ENCODE results near the gene ARHGAP5. TPM values are rescaled to one million over a fixed set of nuclear protein-coding genes. Genes with fewer than 3 reads are reported as not detected.

Gene ARHGAP5
- polyA plus RNA-seq, 3 donors, result 2.5 to 6.3 (median 4.3) TPM

GRCh38 chr14:32166924-32167323 lies 89.8 kb downstream of the ARHGAP5 start:
- no CpG with 5 or more reads among the region's 1 CpG for WGBS (ENCODE audit: insufficient coverage)
- no peaks in the 10 kb centered on the region for H3K79me2 ChIP-seq (ENCODE audit: insufficient read depth, low read length)
- H3K9me3 ChIP-seq (replicated peaks in 1 of 2; ENCODE audit: control insufficient read depth in 1 of 2, insufficient read depth in 1 of 2, low read length in 2 of 2), result no peaks in the 10 kb centered on the region
- no peaks in the 10 kb centered on the region for H3K27me3 ChIP-seq (ENCODE audit: control insufficient read depth in 2 of 2, insufficient read depth in 2 of 2, low read length in 2 of 2)
- no peak for DNase-seq
- Mint-ChIP-seq H3K36me3 (no peaks in the 10 kb centered on the region), H3K9me3 (peaks cover 0 to 5% (median 0%) of the 10 kb centered on the region in 7 donors), H3K27me3 (ENCODE audit: low read depth in 3 of 3) (no peaks in the 10 kb centered on the region), H3K4me3 (no peak overlapping the region), H3K27ac (no peak overlapping the region), H3K4me1 (no peaks in the 10 kb centered on the region)
- no peaks in the 10 kb centered on the region for H3K4me1 ChIP-seq (ENCODE audit: control insufficient read depth in 1 of 2, insufficient read depth in 2 of 2, low read length in 2 of 2)
- intact Hi-C loops (cut with micrococcal nuclease), result no loop called here
- no peaks in the 10 kb centered on the region for H4K20me1 ChIP-seq (ENCODE audit: insufficient read depth, low read length)
- H3K9ac ChIP-seq (ENCODE audit: insufficient read depth, low read length, poor library complexity, severe bottlenecking), result no peak overlapping the region
- H3K4me3 ChIP-seq (replicated peaks in 1 of 3; ENCODE audit: low read depth in 2 of 3, low read length in 3 of 3), result no peak overlapping the region
- H3K27ac ChIP-seq (ENCODE audit: low read depth in 1 of 2, low read length in 2 of 2), result no peak overlapping the region
- no peak overlapping the region for H3K4me2 ChIP-seq (replicated peaks; ENCODE audit: extremely low read depth, low read length, poor library complexity, severe bottlenecking)
- H3K36me3 ChIP-seq (replicated peaks in 1 of 2; ENCODE audit: control insufficient read depth in 1 of 2, insufficient read depth in 2 of 2, low read length in 2 of 2), result no peaks in the 10 kb centered on the region
- no peak overlapping the region for H2AFZ ChIP-seq (ENCODE audit: insufficient read depth, low read depth, low read length, poor library complexity, severe bottlenecking)
- no peak for TF ChIP-seq CTCF (IDR thresholded peaks at IDR 0.05)

- H3K27me3 ChIP-seq (ENCODE audit: control insufficient read depth in 2 of 2, insufficient read depth in 2 of 2, low read length in 2 of 2), result no peaks in the 10 kb centered on the region
- 92% methylated on average over 2 of the region's 3 CpGs for WGBS (ENCODE audit: insufficient coverage)
Observed at GRCh38 chr14:32167907-32168306, 90.8 kb downstream of the ARHGAP5 start.

More at GRCh38 chr14:32167907-32168306, 90.8 kb downstream of the ARHGAP5 start:
- no peak overlapping the region for H3K4me3 Mint-ChIP-seq
- no peak for TF ChIP-seq CTCF (IDR thresholded peaks at IDR 0.05)
- H2AFZ ChIP-seq (ENCODE audit: insufficient read depth, low read depth, low read length, poor library complexity, severe bottlenecking), result no peak overlapping the region
- no peaks in the 10 kb centered on the region for H3K79me2 ChIP-seq (ENCODE audit: insufficient read depth, low read length)
- no peaks in the 10 kb centered on the region for H3K4me1 Mint-ChIP-seq
- DNase-seq, result no peak
- H3K27ac ChIP-seq (ENCODE audit: low read depth in 1 of 2, low read length in 2 of 2), result no peak overlapping the region
- H3K4me3 ChIP-seq (replicated peaks in 1 of 3; ENCODE audit: low read depth in 2 of 3, low read length in 3 of 3), result no peak overlapping the region
- H3K27me3 Mint-ChIP-seq (ENCODE audit: low read depth in 3 of 3), result peaks cover 0 to 2% (median 0%) of the 10 kb centered on the region in 3 donors
- H3K9me3 ChIP-seq (replicated peaks in 1 of 2; ENCODE audit: control insufficient read depth in 1 of 2, insufficient read depth in 1 of 2, low read length in 2 of 2), result no peaks in the 10 kb centered on the region
- no peaks in the 10 kb centered on the region for H3K4me1 ChIP-seq (ENCODE audit: control insufficient read depth in 1 of 2, insufficient read depth in 2 of 2, low read length in 2 of 2)
- H3K4me2 ChIP-seq (replicated peaks; ENCODE audit: extremely low read depth, low read length, poor library complexity, severe bottlenecking), result no peak overlapping the region
- intact Hi-C loops (cut with micrococcal nuclease), result no loop called here
- no peak overlapping the region for H3K9ac ChIP-seq (ENCODE audit: insufficient read depth, low read length, poor library complexity, severe bottlenecking)
- H4K20me1 ChIP-seq (ENCODE audit: insufficient read depth, low read length), result no peaks in the 10 kb centered on the region
- peaks cover 0 to 5% (median 0%) of the 10 kb centered on the region in 7 donors for H3K9me3 Mint-ChIP-seq
- H3K36me3 Mint-ChIP-seq, result no peaks in the 10 kb centered on the region
- no peaks in the 10 kb centered on the region for H3K36me3 ChIP-seq (replicated peaks in 1 of 2; ENCODE audit: control insufficient read depth in 1 of 2, insufficient read depth in 2 of 2, low read length in 2 of 2)
- no peak overlapping the region for H3K27ac Mint-ChIP-seq

Measured in CD14-positive monocyte (primary cell).